GM19351 (cell line): ENCODE measurements around the gene STAT5B.

Experiments
- ATAC-seq: cut with Tn5 transposase; IDR thresholded peaks from one replicate; pipeline ENCODE4 v1.9.1; 2021; ENCODE audit warnings: mild to moderate bottlenecking, moderate library complexity; ENCODE audit not compliant: unreplicated experiment

STAT5B gene

DNA sequence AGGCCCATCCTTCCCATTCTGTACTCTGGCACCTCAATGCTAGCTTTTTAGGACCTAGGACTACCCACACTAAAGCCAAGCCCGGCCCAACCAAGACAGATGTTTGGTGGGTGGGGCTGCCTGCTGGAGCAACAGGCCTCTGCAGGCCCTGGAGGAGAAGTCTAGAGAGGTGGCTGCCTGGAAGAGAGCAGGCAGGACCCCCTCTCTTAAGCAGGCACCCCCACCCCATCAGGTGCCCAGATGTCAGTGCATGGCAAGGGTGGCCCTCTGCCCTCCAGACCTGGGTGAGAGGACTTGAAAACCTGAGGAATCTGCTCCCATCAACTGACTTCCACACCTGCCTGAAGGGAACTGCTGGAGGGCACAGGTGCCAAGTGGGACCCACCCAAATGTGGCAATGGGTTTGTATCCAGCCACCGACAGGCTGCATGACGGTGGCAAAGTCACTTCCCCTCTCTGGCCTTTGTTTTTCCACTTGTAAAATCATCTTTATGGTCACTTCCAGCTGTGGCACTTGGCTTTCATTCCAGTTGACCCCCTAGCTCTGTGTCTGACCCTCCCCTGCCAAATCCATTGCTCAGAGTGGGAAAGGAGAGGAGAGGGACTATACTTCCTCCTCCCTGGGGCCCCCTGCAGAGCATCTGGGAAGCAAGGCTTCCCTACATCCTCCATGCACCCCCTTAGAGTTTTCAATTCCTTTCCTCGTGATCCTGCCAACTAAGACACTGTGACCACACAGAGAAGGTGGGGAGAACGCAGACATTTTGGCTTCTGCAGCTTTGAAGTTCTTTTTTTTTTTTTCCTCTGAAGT lies 10.4 kb upstream of the STAT5B start:
- ATAC-seq, result no peak

DNA sequence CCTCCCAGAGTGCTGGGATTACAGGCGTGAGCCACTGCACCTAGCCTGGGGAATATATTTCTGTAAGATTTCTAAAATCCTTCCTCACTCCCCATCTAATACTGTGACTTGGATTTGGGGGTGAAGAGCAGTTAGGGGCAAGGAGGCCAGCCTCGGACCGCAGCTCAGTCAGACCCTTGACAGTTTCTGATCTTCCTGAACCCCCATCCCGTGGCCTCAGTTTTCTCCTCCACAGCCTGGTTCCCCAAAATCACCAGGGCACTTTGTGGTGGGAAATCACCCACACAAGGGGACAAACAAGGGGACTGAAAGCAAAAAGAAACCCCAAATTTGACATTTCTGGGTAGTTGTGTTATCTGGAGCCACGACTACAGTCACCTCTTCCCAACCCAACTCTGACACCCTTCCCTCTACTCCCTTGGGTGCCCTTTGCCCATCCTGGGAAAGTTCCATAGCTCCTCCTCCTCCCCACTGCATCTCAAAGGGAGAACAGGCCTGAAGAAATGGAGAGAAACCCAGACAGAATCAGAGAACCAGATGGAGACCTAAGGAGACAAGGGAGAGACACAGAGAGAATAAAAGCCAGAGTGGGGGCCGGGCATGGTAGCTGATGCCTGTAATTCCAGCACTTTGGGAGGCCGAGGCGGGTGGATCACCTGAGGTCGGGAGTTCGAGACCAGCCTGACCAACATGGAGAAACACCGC lies 9.3 kb upstream of the STAT5B start:
- no peak for ATAC-seq

DNA sequence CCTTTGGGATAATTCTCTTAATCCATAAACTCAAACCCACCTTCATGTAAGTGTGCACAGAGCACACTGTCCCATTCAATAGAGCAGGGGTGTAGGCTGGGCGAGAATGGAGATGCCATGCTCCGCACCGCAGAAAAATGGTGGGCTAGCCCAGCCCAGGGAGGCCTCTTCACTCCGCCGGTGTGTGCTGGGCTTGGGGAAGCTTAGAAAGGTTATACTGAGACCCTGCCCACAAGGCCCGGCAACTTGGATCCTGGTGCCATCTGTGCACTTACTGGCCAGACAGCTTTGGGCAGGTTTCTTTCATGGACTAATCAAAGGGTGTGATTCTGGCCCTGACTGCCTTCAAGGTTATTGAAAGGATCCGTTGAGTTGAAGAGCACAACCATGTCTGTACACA lies 8.4 kb upstream of the STAT5B start:
- no peak for ATAC-seq

GRCh38 chr17:42284024-42284369 lies 7.8 kb upstream of the STAT5B start:
- no peak for ATAC-seq

- no peak for ATAC-seq
Measured at GRCh38 chr17:42283241-42284023, 7.2 kb upstream of the STAT5B start.

DNA sequence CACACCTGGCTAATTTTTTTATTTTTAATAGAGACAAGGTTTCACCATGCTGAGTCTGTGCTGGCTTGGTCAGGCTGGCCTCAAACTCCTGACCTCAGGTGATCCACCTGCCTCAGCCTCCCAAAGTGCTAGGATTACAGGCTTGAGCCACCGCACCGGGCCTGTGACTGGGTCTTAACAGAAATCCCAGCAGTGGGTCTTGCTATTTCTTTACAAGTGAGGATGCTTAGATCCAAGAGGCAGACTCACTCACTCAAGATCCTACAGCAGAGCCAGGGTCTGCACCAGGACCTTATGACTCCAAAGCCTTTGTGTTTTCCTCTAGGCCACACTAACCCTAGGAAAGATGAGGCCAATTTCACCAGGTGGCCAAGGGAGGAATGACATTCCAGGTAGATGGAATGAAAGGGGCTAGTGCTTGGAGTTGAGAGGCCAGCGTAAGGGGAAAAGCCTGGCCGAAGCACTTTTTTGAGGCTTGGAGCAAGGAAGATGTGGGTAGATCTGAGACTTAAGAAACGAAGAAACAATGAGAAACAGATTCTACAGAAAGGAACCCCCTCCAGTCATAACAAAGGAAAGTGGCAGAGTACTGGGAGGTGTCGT lies 6.4 kb upstream of the STAT5B start:
- no peak for ATAC-seq

GRCh38 chr17:42281571-42282096 lies 5.4 kb upstream of the STAT5B start:
- no peak for ATAC-seq

- no peak for ATAC-seq
Measured at GRCh38 chr17:42279776-42280630, 3.8 kb upstream of the STAT5B start.

- ATAC-seq, result no peak
Measured at GRCh38 chr17:42277342-42277712, 1.1 kb upstream of the STAT5B start.

DNA sequence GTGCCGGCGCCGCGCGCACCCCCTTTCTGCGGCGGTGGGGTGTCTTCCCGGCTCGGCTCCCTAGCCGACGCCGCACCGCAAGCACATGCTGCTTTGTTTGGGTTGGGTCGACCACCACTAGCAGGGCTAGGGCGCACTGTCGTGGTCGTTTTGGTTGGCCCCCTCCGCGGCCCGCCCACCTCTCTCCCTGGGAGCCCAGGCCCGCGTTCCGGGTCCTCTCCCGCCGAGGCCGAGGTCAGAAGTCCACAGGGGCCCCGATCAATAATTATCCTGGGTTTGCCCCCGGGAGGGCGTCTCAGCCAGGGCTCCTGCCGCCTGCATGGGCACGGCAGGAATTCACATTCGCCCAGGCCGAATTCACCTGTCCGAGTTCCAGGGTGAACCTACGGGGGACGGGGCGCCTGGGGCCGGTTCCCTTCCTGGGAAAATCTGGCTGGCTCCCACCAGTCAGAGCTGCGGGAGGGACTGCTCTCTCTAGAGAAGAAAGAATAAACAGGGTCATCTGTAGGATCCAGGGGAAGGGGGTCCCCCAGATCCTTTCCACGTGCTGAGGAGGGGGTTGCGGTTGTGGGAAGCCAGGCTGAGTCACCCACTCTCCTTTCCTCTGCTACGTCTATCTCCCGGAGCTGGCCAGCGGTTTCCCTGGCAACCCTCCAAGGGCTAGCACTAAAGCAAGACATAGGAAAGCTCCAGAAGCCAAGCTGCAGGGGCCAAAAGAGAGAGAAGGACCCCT lies 584 bp upstream of the STAT5B start:
- no peak for ATAC-seq

GRCh38 chr17:42275527-42276358 lies 448 bp downstream of the STAT5B start:
- ATAC-seq, result no peak

DNA sequence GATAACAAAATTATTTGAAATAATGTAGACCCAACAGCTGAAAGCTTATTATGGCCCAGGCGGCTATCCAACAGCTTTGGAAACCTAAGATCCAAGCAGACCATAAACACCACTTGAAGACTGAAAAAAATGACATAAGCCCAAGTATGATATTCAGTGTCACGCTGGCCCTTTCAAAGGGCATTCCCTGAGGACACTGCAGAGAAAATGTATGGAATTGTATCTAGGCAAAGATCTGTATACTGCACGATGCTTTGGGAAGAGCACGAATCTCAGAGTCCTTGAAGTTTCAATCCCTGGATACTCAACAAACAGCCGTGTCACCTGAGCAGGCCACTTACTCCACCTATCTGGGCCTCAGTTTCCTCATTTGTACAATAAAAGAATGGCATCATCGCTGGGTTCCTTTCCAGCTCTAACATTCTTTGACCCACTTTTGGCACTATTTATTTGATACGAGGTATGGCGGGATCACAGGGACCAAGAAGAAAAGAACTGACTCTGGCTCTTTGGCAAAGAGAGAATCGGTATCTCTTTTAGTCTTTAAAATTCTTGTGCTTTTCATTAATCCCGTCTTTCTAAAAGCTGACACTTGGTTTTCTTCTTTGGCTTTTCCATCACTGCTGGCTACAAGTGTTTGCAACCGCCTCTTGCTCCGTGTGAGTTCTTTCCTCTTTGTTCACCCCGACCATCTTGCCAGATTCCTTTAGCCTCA lies 1.2 kb downstream of the STAT5B start:
- no peak for ATAC-seq

GRCh38 chr17:42274253-42274542 lies 2.0 kb downstream of the STAT5B start:
- no peak for ATAC-seq

GRCh38 chr17:42273474-42274252 lies 2.5 kb downstream of the STAT5B start:
- no peak for ATAC-seq

DNA sequence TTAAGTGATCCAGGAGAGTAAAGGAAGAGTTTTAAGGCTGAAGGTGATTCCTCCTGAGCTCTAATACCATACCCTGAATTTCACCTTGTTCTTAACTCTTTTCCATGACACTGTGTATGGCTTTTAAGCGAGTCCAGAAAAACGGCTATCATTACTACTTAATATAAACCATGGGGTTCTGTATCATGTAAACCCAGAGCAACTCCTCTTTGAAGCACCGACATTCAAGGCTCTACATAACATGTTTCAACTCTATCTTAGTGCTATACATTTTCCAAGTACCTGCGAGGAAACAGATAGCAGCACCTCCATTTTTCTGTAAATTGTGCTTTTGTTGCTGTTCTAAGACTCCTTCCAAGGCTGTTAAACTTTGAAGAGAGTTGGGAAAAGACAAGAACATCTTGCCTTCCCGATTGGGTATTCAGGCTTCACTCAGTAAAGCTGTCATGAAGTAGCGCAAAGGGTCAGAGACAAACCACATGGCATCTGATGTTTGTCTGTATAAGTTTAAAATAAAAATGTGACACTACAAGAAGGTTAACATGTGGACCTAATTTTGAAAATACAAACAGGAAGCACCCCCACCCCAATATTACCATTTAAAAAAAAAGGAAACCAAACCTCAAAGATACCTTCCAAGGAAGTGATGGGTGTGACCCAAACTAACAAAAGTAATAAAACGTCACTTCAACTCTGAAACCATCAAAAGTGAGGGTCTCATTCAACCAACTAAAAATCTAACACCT lies 3.9 kb downstream of the STAT5B start:
- no peak for ATAC-seq

DNA sequence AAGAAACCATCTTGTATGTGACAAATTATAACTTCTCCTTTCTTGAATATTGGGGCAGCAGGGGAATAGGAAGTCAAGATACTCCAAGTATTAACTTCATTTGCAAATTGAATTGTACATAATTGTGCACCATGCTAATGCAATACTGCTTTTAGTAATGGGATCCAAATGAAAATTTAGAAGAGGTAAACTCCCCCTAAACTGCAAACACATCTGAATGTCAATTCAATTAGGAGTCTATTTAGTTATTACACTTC lies 4.5 kb downstream of the STAT5B start:
- no peak for ATAC-seq
